WTC11 (cell line): Measurements from ENCODE around the gene COMMD7. TPM values are rescaled to one million over a fixed set of nuclear protein-coding genes. Genes with fewer than 3 reads are reported as not detected.
A peak's percentile ranks its signal among the peaks of the same experiment; 100 is the strongest.

ENCODE experiments used
- ATAC-seq: fragments of 200-7000 bp; cut with Tn5 transposase; 2 replicates; pipeline ENCODE4 v1.10.0; 2021; ENCODE audit warnings: mild to moderate bottlenecking, moderate library complexity
- CTCF ChIA-PET: fragments of 300-600 bp; sonication (Branson Sonifier 250); formaldehyde crosslinking; loops from one replicate; lab custom pipeline; 2021; ENCODE audit warnings: antibody characterized with exemption; lab: Charles Lee
- POLR2A ChIA-PET: fragments of 350-600 bp; sonication (Branson Sonifier 250); formaldehyde crosslinking; loops from one replicate; lab custom pipeline; 2021; ENCODE audit warnings: antibody characterized with exemption; lab: Charles Lee
- DNase-seq: peaks from one replicate; pipeline ENCODE4 v3.0.0; 2021; ENCODE audit warnings: low spot score
- H3K27ac Mint-ChIP-seq: 2 replicates; pipeline ENCODE4 v1.8.0; 2021; ENCODE audit warnings: mixed read lengths
- H3K27me3 Mint-ChIP-seq: 2 replicates; pipeline ENCODE4 v1.8.0; 2021; ENCODE audit warnings: low read depth, mild to moderate bottlenecking, moderate library complexity, mixed read lengths
- H3K36me3 Mint-ChIP-seq: 2 replicates; pipeline ENCODE4 v1.8.0; 2021; ENCODE audit warnings: mixed read lengths
- H3K4me1 Mint-ChIP-seq: 2 replicates; pipeline ENCODE4 v1.8.0; 2022; ENCODE audit warnings: mixed read lengths
- H3K4me3 Mint-ChIP-seq: 2 replicates; pipeline ENCODE4 v1.8.0; 2021; ENCODE audit warnings: mild to moderate bottlenecking, moderate library complexity, mixed read lengths
- H3K9me3 Mint-ChIP-seq: 2 replicates; pipeline ENCODE4 v1.8.0; 2021; ENCODE audit warnings: mixed read lengths
- EMX1 ChIP-seq: fragments of 250-450 bp; sonication (Bioruptor Pico); IDR thresholded peaks from 2 replicates; pipeline ENCODE4 v1.8.0; 2021; ENCODE audit warnings: mild to moderate bottlenecking
- FOXP1 ChIP-seq: sonication (generic); formaldehyde crosslinking; IDR thresholded peaks from 2 replicates; pipeline ENCODE4 v1.8.0; 2022; ENCODE audit warnings: missing genetic modification reagents, mild to moderate bottlenecking, moderate library complexity, borderline replicate concordance
- GTF2I ChIP-seq: fragments of 250-450 bp; sonication (Bioruptor Pico); conservative IDR thresholded peaks from 2 replicates; pipeline ENCODE4 v1.4.0; 2021; ENCODE audit warnings: mild to moderate bottlenecking
- JAZF1 ChIP-seq: fragments of 250-450 bp; sonication (Bioruptor Pico); IDR thresholded peaks from 2 replicates; pipeline ENCODE4 v1.9.0; 2021; ENCODE audit warnings: moderate library complexity, mild to moderate bottlenecking, inconsistent platforms
- MXD4 ChIP-seq: fragments of 250-450 bp; sonication (Bioruptor Pico); IDR thresholded peaks from 2 replicates; pipeline ENCODE4 v1.8.0; 2021; ENCODE audit warnings: mild to moderate bottlenecking, moderate library complexity, borderline replicate concordance
- RELA ChIP-seq: sonication (generic); formaldehyde crosslinking; IDR thresholded peaks from 2 replicates; pipeline ENCODE4 v1.8.1; 2022; ENCODE audit warnings: missing genetic modification reagents, mild to moderate bottlenecking, borderline replicate concordance
- TEAD1 ChIP-seq: sonication (generic); formaldehyde crosslinking; IDR thresholded peaks from 2 replicates; pipeline ENCODE4 v1.8.0; 2022; ENCODE audit warnings: mild to moderate bottlenecking, missing genetic modification reagents
- ZNF121 ChIP-seq: sonication (generic); formaldehyde crosslinking; IDR thresholded peaks from 2 replicates; pipeline ENCODE4 v1.8.0; 2023; ENCODE audit warnings: missing genetic modification reagents
- ZNF671 ChIP-seq: fragments of 250-450 bp; sonication (Bioruptor Pico); IDR thresholded peaks from 2 replicates; pipeline ENCODE4 v1.8.0; 2021; ENCODE audit warnings: mild to moderate bottlenecking
- total RNA-seq: library from RNA; stranded (reverse); gene quantifications from 3 replicates; pipeline ENCODE4 v1.2.3, GENCODE V29; 2021
- TF ChIP-seq, protein P1 (sequence below): sonication (generic); formaldehyde crosslinking; conservative IDR thresholded peaks from 2 replicates; pipeline ENCODE4 v1.8.1; 2022; ENCODE audit warnings: mild to moderate bottlenecking, missing genetic modification reagents
- TF ChIP-seq, protein P2 (sequence below): sonication (generic); formaldehyde crosslinking; IDR thresholded peaks from 2 replicates; pipeline ENCODE4 v1.8.1; 2023; ENCODE audit warnings: mild to moderate bottlenecking, missing genetic modification reagents, moderate library complexity
- TF ChIP-seq, protein P3 (sequence below): sonication (generic); formaldehyde crosslinking; conservative IDR thresholded peaks from 2 replicates; pipeline ENCODE4 v1.8.1; 2023; ENCODE audit warnings: mild to moderate bottlenecking, low read depth, missing genetic modification reagents, moderate library complexity
- TF ChIP-seq, protein P4 (sequence below): sonication (generic); formaldehyde crosslinking; IDR thresholded peaks from 2 replicates; pipeline ENCODE4 v1.8.1; 2023; ENCODE audit warnings: mild to moderate bottlenecking, missing genetic modification reagents, moderate library complexity
- TF ChIP-seq, protein P5 (sequence below): sonication (generic); formaldehyde crosslinking; IDR thresholded peaks from 2 replicates; pipeline ENCODE4 v1.8.0; 2023; ENCODE audit warnings: mild to moderate bottlenecking, missing genetic modification reagents
- TF ChIP-seq, protein P6 (sequence below): fragments of 200-600 bp; IDR thresholded peaks from 2 replicates; pipeline ENCODE4 v1.8.0; 2022; ENCODE audit warnings: antibody characterized with exemption
- TF ChIP-seq, protein P7 (sequence below): sonication (generic); formaldehyde crosslinking; IDR thresholded peaks from 2 replicates; pipeline ENCODE4 v1.8.1; 2022; ENCODE audit warnings: low read depth, missing genetic modification reagents, borderline replicate concordance

COMMD7 gene
- total RNA-seq, 1 experiment from 2014 or later: 42.3 TPM

DNA sequence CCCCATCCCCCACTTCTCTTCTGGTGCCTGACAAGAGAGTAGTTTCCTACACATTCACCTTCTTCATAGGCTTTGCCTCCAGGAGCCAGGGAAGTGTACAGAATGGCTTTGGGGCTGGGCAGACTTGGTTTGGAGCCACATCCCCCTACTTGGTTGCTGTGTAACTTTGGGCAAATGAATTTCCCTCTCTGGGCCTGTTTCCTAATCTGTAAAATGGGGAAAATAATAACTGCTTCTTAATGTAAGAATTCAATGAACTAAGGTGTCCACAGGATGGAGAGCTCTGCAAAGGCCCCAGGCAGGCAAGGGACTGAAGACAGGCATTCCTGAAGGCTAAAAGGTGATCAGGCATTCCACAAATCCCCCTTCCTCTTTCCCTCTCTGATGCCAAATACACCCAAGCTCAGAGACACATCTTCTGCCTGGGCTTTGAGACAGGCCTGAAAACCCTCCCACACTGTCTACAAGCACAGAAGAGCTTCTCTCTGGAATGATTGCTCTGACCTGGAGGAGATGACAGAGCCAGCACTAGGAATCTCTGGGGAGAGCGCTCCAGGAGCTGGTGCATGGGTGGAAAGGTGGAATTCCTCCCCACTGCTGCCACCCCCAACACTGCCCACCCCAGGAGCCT lies 62.6 kb downstream of the COMMD7 start:
- no peaks in the 10 kb centered on the region for H3K27me3 Mint-ChIP-seq
- CTCF ChIA-PET: interaction anchor here (0.6 to 5.2 kb wide), 14 partner anchors 8 to 159 kb away, joined by 3 to 52 read pairs (median 5); partner anchors contain the start of genes C20orf203 and COMMD7

DNA sequence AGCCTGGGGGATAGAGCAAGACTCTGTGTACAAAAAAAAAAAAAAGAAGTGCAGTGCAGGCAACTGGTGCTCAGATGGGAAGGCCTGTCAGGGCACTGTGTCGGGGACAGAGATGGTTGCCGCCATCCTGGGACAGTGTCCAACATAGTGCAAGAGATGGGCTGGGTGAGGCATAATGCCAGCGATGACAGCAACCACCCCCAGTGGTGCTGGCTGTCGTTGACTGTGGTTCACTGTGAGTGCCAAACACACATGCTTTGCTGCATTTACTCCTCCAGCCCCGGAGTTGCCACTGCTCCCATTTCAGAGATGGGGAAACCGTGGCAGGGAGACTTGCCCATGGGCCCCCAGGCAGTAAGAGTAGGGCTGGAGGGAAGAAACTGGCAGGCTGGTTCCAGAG lies 64.3 kb downstream of the COMMD7 start:
- peaks cover 55% of the 10 kb centered on the region for H3K4me1 Mint-ChIP-seq
- H3K27me3 Mint-ChIP-seq: no peaks in the 10 kb centered on the region
- ChIA-PET POLR2A (interaction anchor here (0.7 to 0.9 kb wide), 2 partner anchors 82 to 206 kb away, joined by 3 read pairs; no protein-coding TSS in a partner anchor), CTCF (interaction anchor here (0.6 to 5.2 kb wide), 2 partner anchors 64 to 100 kb away, joined by 3 to 52 read pairs; partner anchors contain the start of gene COMMD7)
- no peak overlapping the region for H3K27ac Mint-ChIP-seq
- ATAC-seq (no peak), DNase-seq (no peak)
- no peaks in the 10 kb centered on the region for H3K9me3 Mint-ChIP-seq
- no peak overlapping the region for H3K4me3 Mint-ChIP-seq
- H3K36me3 Mint-ChIP-seq: no peaks in the 10 kb centered on the region
- TF ChIP-seq, protein P1, sequence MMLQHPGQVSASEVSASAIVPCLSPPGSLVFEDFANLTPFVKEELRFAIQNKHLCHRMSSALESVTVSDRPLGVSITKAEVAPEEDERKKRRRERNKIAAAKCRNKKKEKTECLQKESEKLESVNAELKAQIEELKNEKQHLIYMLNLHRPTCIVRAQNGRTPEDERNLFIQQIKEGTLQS (CRISPR knock-in tag): no peak
- TF ChIP-seq, protein P2, sequence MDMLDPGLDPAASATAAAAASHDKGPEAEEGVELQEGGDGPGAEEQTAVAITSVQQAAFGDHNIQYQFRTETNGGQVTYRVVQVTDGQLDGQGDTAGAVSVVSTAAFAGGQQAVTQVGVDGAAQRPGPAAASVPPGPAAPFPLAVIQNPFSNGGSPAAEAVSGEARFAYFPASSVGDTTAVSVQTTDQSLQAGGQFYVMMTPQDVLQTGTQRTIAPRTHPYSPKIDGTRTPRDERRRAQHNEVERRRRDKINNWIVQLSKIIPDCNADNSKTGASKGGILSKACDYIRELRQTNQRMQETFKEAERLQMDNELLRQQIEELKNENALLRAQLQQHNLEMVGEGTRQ (CRISPR knock-in tag): no peak
- TF ChIP-seq EMX1: no peak

More for the DNA sequence above, 62.6 kb downstream of the COMMD7 start:
- POLR2A ChIA-PET: interaction anchor here (0.6 to 1.9 kb wide), 7 partner anchors 9 to 100 kb away, joined by 3 to 7 read pairs (median 5); partner anchors contain the start of gene COMMD7
- DNase-seq: no peak
- no peaks in the 10 kb centered on the region for H3K9me3 Mint-ChIP-seq
- H3K36me3 Mint-ChIP-seq: no peaks in the 10 kb centered on the region
- H3K27ac Mint-ChIP-seq: peak overlapping the region; percentile 86
- peak; percentile 14 for ATAC-seq
- H3K4me3 Mint-ChIP-seq: peak overlapping the region; percentile 33; the same call in 1 of the 2 replicates
- H3K4me1 Mint-ChIP-seq: peaks cover 42% of the 10 kb centered on the region
- TF ChIP-seq GTF2I (CRISPR knock-in tag) (no peak), RELA (CRISPR knock-in tag) (no peak), TEAD1 (CRISPR knock-in tag) (no peak), MXD4 (CRISPR knock-in tag) (no peak), ZNF121 (CRISPR knock-in tag) (no peak), ZNF671 (no peak)
- TF ChIP-seq, protein P3, sequence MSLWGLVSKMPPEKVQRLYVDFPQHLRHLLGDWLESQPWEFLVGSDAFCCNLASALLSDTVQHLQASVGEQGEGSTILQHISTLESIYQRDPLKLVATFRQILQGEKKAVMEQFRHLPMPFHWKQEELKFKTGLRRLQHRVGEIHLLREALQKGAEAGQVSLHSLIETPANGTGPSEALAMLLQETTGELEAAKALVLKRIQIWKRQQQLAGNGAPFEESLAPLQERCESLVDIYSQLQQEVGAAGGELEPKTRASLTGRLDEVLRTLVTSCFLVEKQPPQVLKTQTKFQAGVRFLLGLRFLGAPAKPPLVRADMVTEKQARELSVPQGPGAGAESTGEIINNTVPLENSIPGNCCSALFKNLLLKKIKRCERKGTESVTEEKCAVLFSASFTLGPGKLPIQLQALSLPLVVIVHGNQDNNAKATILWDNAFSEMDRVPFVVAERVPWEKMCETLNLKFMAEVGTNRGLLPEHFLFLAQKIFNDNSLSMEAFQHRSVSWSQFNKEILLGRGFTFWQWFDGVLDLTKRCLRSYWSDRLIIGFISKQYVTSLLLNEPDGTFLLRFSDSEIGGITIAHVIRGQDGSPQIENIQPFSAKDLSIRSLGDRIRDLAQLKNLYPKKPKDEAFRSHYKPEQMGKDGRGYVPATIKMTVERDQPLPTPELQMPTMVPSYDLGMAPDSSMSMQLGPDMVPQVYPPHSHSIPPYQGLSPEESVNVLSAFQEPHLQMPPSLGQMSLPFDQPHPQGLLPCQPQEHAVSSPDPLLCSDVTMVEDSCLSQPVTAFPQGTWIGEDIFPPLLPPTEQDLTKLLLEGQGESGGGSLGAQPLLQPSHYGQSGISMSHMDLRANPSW (CRISPR knock-in tag): no peak
- TF ChIP-seq, protein P4, sequence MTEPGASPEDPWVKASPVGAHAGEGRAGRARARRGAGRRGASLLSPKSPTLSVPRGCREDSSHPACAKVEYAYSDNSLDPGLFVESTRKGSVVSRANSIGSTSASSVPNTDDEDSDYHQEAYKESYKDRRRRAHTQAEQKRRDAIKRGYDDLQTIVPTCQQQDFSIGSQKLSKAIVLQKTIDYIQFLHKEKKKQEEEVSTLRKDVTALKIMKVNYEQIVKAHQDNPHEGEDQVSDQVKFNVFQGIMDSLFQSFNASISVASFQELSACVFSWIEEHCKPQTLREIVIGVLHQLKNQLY: no peak
- TF ChIP-seq, protein P2 (CRISPR knock-in tag): no peak

DNA sequence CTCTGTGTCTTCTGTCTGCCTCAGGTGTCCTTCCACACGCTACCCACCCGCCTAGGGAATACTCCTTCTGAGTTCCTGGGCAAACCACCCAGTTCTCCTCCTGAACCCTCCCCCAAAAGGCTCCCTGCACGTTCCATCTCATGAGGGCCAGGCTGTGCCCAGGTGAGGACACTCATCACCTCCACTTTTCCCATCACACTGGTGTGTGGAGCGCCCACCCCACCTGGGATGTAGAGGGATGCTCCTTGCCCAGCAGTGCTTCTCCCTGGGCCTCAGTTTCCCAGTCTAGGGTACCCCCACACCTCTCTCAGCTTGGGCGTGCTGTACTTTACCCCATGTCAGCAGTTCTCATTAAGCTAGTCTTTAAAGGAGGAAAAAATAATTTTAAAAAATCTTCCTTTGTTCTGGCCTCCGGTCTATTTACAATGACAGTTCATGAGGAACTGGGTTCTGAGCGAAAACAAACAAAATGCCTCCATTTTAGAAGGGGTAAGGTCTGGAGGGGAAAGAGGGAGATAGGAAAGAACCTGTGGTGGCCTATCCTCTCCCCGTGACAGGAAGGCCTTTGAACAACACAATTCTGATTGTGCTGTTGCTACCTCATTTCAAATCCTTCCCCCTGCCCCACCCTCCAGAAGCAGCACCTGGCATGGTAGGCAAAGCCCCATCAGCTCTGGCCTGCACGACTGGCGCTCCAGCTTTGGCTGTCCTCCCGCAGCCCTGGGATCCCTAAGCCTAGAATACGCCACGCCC lies 67.9 kb downstream of the COMMD7 start:
- Mint-ChIP-seq H3K4me3 (no peak overlapping the region), H3K27ac (peak overlapping the region; percentile 69; the same call in 1 of the 2 replicates), H3K27me3 (no peaks in the 10 kb centered on the region), H3K9me3 (no peaks in the 10 kb centered on the region), H3K36me3 (no peaks in the 10 kb centered on the region), H3K4me1 (peaks cover 50% of the 10 kb centered on the region)
- POLR2A ChIA-PET: interaction anchor here (0.6 kb wide), 1 partner anchor 104 kb away, joined by 3 read pairs; no protein-coding TSS in a partner anchor
- DNase-seq (no peak), ATAC-seq (no peak)
- CTCF ChIA-PET: interaction anchor here (0.5 to 5.9 kb wide), 11 partner anchors 10 to 200 kb away, joined by 3 to 138 read pairs (median 7); partner anchors contain the start of genes COMMD7 and DNMT3B
- TF ChIP-seq JAZF1: no peak
- TF ChIP-seq, protein P5, sequence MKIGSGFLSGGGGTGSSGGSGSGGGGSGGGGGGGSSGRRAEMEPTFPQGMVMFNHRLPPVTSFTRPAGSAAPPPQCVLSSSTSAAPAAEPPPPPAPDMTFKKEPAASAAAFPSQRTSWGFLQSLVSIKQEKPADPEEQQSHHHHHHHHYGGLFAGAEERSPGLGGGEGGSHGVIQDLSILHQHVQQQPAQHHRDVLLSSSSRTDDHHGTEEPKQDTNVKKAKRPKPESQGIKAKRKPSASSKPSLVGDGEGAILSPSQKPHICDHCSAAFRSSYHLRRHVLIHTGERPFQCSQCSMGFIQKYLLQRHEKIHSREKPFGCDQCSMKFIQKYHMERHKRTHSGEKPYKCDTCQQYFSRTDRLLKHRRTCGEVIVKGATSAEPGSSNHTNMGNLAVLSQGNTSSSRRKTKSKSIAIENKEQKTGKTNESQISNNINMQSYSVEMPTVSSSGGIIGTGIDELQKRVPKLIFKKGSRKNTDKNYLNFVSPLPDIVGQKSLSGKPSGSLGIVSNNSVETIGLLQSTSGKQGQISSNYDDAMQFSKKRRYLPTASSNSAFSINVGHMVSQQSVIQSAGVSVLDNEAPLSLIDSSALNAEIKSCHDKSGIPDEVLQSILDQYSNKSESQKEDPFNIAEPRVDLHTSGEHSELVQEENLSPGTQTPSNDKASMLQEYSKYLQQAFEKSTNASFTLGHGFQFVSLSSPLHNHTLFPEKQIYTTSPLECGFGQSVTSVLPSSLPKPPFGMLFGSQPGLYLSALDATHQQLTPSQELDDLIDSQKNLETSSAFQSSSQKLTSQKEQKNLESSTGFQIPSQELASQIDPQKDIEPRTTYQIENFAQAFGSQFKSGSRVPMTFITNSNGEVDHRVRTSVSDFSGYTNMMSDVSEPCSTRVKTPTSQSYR (CRISPR knock-in tag): no peak
- no peak for TF ChIP-seq FOXP1 (CRISPR knock-in tag)
- TF ChIP-seq, protein P6, sequence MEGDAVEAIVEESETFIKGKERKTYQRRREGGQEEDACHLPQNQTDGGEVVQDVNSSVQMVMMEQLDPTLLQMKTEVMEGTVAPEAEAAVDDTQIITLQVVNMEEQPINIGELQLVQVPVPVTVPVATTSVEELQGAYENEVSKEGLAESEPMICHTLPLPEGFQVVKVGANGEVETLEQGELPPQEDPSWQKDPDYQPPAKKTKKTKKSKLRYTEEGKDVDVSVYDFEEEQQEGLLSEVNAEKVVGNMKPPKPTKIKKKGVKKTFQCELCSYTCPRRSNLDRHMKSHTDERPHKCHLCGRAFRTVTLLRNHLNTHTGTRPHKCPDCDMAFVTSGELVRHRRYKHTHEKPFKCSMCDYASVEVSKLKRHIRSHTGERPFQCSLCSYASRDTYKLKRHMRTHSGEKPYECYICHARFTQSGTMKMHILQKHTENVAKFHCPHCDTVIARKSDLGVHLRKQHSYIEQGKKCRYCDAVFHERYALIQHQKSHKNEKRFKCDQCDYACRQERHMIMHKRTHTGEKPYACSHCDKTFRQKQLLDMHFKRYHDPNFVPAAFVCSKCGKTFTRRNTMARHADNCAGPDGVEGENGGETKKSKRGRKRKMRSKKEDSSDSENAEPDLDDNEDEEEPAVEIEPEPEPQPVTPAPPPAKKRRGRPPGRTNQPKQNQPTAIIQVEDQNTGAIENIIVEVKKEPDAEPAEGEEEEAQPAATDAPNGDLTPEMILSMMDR: no peak
- TF ChIP-seq, protein P7, sequence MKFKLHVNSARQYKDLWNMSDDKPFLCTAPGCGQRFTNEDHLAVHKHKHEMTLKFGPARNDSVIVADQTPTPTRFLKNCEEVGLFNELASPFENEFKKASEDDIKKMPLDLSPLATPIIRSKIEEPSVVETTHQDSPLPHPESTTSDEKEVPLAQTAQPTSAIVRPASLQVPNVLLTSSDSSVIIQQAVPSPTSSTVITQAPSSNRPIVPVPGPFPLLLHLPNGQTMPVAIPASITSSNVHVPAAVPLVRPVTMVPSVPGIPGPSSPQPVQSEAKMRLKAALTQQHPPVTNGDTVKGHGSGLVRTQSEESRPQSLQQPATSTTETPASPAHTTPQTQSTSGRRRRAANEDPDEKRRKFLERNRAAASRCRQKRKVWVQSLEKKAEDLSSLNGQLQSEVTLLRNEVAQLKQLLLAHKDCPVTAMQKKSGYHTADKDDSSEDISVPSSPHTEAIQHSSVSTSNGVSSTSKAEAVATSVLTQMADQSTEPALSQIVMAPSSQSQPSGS (CRISPR knock-in tag): no peak
- TF ChIP-seq, all 79 proteins: peak for 0
